HG03457 (cell line): Measurements from ENCODE around the gene TRDMT1.

Source experiments
- ATAC-seq: cut with Tn5 transposase; IDR thresholded peaks from one replicate; pipeline ENCODE4 v1.9.1; 2021; ENCODE audit warnings: moderate number of reproducible peaks; ENCODE audit not compliant: unreplicated experiment

TRDMT1 gene

GRCh38 chr10:17109475-17110207 is 91.8 kb downstream of the TRDMT1 start:
- no peak for ATAC-seq

GRCh38 chr10:17109046-17109445 is 92.4 kb downstream of the TRDMT1 start:
- ATAC-seq: no peak

- no peak for ATAC-seq
These were observed 94.5 kb downstream of the TRDMT1 start for GRCh38 chr10:17106991-17107390.

GRCh38 chr10:17101910-17102266 is 99.6 kb downstream of the TRDMT1 start:
- no peak for ATAC-seq

GRCh38 chr10:17101257-17101909 is 100.1 kb downstream of the TRDMT1 start:
- no peak for ATAC-seq

- ATAC-seq: no peak
These were observed 100.9 kb downstream of the TRDMT1 start for GRCh38 chr10:17100586-17100985.

- ATAC-seq: no peak
These were observed 103.5 kb downstream of the TRDMT1 start for GRCh38 chr10:17098012-17098411.
